Activated CD4-positive, alpha-beta T cell treated with anti-CD3 and anti-CD28 coated beads, Interleukin-2, amount 10 ng/mL, durations not matched to agents 7 days and 5 days (primary cell): ENCODE measurements around the gene EIF5A2. TPM values are rescaled to one million over a fixed set of nuclear protein-coding genes. Genes with fewer than 3 reads are reported as not detected.
"Not testable (repeated sequence)": the region's sequence is repeated elsewhere in the genome, so short reads cannot be mapped to it uniquely, and the experiment has no call there.

ENCODE experiments used
- CTCF ChIA-PET: fragments of 350-600 bp; sonication (Branson Sonifier 250); formaldehyde crosslinking; loops from one replicate; lab custom pipeline; 2021; ENCODE audit warnings: antibody characterized with exemption; lab: Charles Lee
- POLR2A ChIA-PET: fragments of 350-600 bp; sonication (Branson Sonifier 250); formaldehyde crosslinking; loops from one replicate; lab custom pipeline; 2021; ENCODE audit warnings: antibody characterized with exemption; lab: Charles Lee
- DNase-seq: peaks from one replicate; pipeline ENCODE4 v3.0.0-alpha.2; 2020
- H3K27ac Mint-ChIP-seq: one replicate; pipeline ENCODE4 v1.8.0; 2021; ENCODE audit warnings: mild to moderate bottlenecking, moderate library complexity, mixed read lengths
- H3K27me3 Mint-ChIP-seq: one replicate; pipeline ENCODE4 v1.8.0; 2021; ENCODE audit warnings: mixed read lengths
- H3K36me3 Mint-ChIP-seq: one replicate; pipeline ENCODE4 v1.8.0; 2021; ENCODE audit warnings: low read depth, mixed read lengths
- H3K4me1 Mint-ChIP-seq: one replicate; pipeline ENCODE4 v1.8.0; 2021; ENCODE audit warnings: mixed read lengths
- H3K4me3 Mint-ChIP-seq: one replicate; pipeline ENCODE4 v1.8.0; 2021; ENCODE audit warnings: mild to moderate bottlenecking, moderate library complexity, mixed read lengths
- H3K9me3 Mint-ChIP-seq: one replicate; pipeline ENCODE4 v1.8.0; 2021; ENCODE audit warnings: mixed read lengths
- total RNA-seq, 2 experiments: library from RNA; stranded (reverse); gene quantifications; one replicate each; pipeline ENCODE4 v1.2.3, GENCODE V29; 2021

EIF5A2 gene
- 10 to 100 TPM; 10.7 to 12.1 TPM for total RNA-seq

- Mint-ChIP-seq H3K4me1 (peaks cover 34% of the 10 kb centered on the region), H3K9me3 (peaks cover 20% of the 10 kb centered on the region), H3K27me3 (peaks cover 18% of the 10 kb centered on the region), H3K36me3 (peaks cover 5% of the 10 kb centered on the region), H3K27ac (peak within 1 kb of the TSS; percentile 98), H3K4me3 (peak within 1 kb of the TSS; percentile 97)
- CTCF ChIA-PET = interaction anchor here (0.8 to 1.2 kb wide), 3 partner anchors 35 to 38 kb away, joined by 3 read pairs; partner anchors contain the start of gene RPL22L1
- DNase-seq = peak; percentile 98
- POLR2A ChIA-PET = interaction anchor here (0.9 kb wide), 1 partner anchor 39 kb away, joined by 3 read pairs; no protein-coding TSS in a partner anchor
These were observed at the start of gene EIF5A2 for GRCh38 chr3:170908235-170909116. Gene EIF5A2 (minus strand): TSS chr3:170908637. CDS start chr3:170907806, 831 bp downstream.

- Mint-ChIP-seq H3K9me3 (no peaks in the 10 kb centered on the region), H3K27me3 (peaks cover 26% of the 10 kb centered on the region), H3K36me3 (no peaks in the 10 kb centered on the region), H3K4me3 (no peak overlapping the region), H3K27ac (no peak overlapping the region), H3K4me1 (no peaks in the 10 kb centered on the region)
- ChIA-PET CTCF (no interaction called here), POLR2A (no interaction called here)
- no peak for DNase-seq
These were observed 48.2 kb upstream of the EIF5A2 start for GRCh38 chr3:170956647-170957046.

GRCh38 chr3:170953736-170954135 is 45.3 kb upstream of the EIF5A2 start:
- ChIA-PET CTCF (no interaction called here), POLR2A (no interaction called here)
- Mint-ChIP-seq H3K27ac (no peak overlapping the region), H3K27me3 (peaks cover 26% of the 10 kb centered on the region), H3K9me3 (no peaks in the 10 kb centered on the region), H3K36me3 (no peaks in the 10 kb centered on the region), H3K4me1 (no peaks in the 10 kb centered on the region), H3K4me3 (no peak overlapping the region)
- DNase-seq = no peak

GRCh38 chr3:170953229-170953628 is 44.8 kb upstream of the EIF5A2 start:
- peaks cover 25% of the 10 kb centered on the region for H3K27me3 Mint-ChIP-seq
- H3K9me3 Mint-ChIP-seq = no peaks in the 10 kb centered on the region
- ChIA-PET CTCF (no interaction called here), POLR2A (no interaction called here)
- no peak for DNase-seq
- no peak overlapping the region for H3K27ac Mint-ChIP-seq
- no peaks in the 10 kb centered on the region for H3K4me1 Mint-ChIP-seq
- no peaks in the 10 kb centered on the region for H3K36me3 Mint-ChIP-seq
- H3K4me3 Mint-ChIP-seq = no peak overlapping the region

GRCh38 chr3:170949211-170949610 is 40.8 kb upstream of the EIF5A2 start:
- POLR2A ChIA-PET = no interaction called here
- no peaks in the 10 kb centered on the region for H3K36me3 Mint-ChIP-seq
- H3K27me3 Mint-ChIP-seq = peaks cover 11% of the 10 kb centered on the region
- H3K27ac Mint-ChIP-seq = no peak overlapping the region
- DNase-seq = no peak
- no peaks in the 10 kb centered on the region for H3K4me1 Mint-ChIP-seq
- no peak overlapping the region for H3K4me3 Mint-ChIP-seq
- CTCF ChIA-PET = no interaction called here
- no peaks in the 10 kb centered on the region for H3K9me3 Mint-ChIP-seq

GRCh38 chr3:170947018-170947769 is 38.8 kb upstream of the EIF5A2 start:
- CTCF ChIA-PET = no interaction called here
- no peaks in the 10 kb centered on the region for H3K4me1 Mint-ChIP-seq

GRCh38 chr3:170942011-170942410 is 33.6 kb upstream of the EIF5A2 start:
- CTCF ChIA-PET = interaction anchor here (0.7 to 1.0 kb wide), 2 partner anchors 25 to 1390 kb away, joined by 3 to 4 read pairs; no protein-coding TSS in a partner anchor
- Mint-ChIP-seq H3K4me1 (no peaks in the 10 kb centered on the region), H3K27ac (no peak overlapping the region), H3K4me3 (no peak overlapping the region), H3K36me3 (no peaks in the 10 kb centered on the region), H3K9me3 (peaks cover 9% of the 10 kb centered on the region), H3K27me3 (peaks cover 15% of the 10 kb centered on the region)
- DNase-seq = no peak
- POLR2A ChIA-PET = no interaction called here

More at GRCh38 chr3:170947018-170947769, 38.8 kb upstream of the EIF5A2 start:
- Mint-ChIP-seq H3K36me3 (no peaks in the 10 kb centered on the region), H3K27ac (no peak overlapping the region), H3K9me3 (no peaks in the 10 kb centered on the region), H3K27me3 (peaks cover 13% of the 10 kb centered on the region), H3K4me3 (no peak overlapping the region)
- POLR2A ChIA-PET = no interaction called here
- no peak for DNase-seq

GRCh38 chr3:170941551-170941950 is 33.1 kb upstream of the EIF5A2 start:
- Mint-ChIP-seq H3K36me3 (no peaks in the 10 kb centered on the region), H3K4me3 (no peak overlapping the region), H3K4me1 (no peaks in the 10 kb centered on the region), H3K27ac (no peak overlapping the region), H3K27me3 (peaks cover 15% of the 10 kb centered on the region), H3K9me3 (peaks cover 9% of the 10 kb centered on the region)
- POLR2A ChIA-PET = no interaction called here
- CTCF ChIA-PET = interaction anchor here (0.7 to 1.0 kb wide), 2 partner anchors 26 to 1391 kb away, joined by 3 to 4 read pairs; no protein-coding TSS in a partner anchor
- no peak for DNase-seq

GRCh38 chr3:170933039-170933438 is 24.6 kb upstream of the EIF5A2 start:
- H3K36me3 Mint-ChIP-seq, CTCF ChIA-PET, POLR2A ChIA-PET, H3K27ac Mint-ChIP-seq, H3K9me3 Mint-ChIP-seq, H3K4me3 Mint-ChIP-seq, DNase-seq, H3K4me1 Mint-ChIP-seq: not testable (repeated sequence)
- H3K27me3 Mint-ChIP-seq = peaks cover 29% of the 10 kb centered on the region

GRCh38 chr3:170923553-170923952 is 15.1 kb upstream of the EIF5A2 start:
- H3K27ac Mint-ChIP-seq, H3K9me3 Mint-ChIP-seq, POLR2A ChIA-PET, H3K4me3 Mint-ChIP-seq, DNase-seq, H3K36me3 Mint-ChIP-seq, H3K4me1 Mint-ChIP-seq, CTCF ChIA-PET: not testable (repeated sequence)
- peaks cover 19% of the 10 kb centered on the region for H3K27me3 Mint-ChIP-seq

GRCh38 chr3:170918715-170919114 is 10.3 kb upstream of the EIF5A2 start:
- peaks cover 19% of the 10 kb centered on the region for H3K9me3 Mint-ChIP-seq
- POLR2A ChIA-PET = no interaction called here
- no peaks in the 10 kb centered on the region for H3K36me3 Mint-ChIP-seq
- H3K27ac Mint-ChIP-seq = no peak overlapping the region
- CTCF ChIA-PET = interaction anchor here (1.2 kb wide), 1 partner anchor 9 kb away, joined by 4 read pairs; no protein-coding TSS in a partner anchor
- no peaks in the 10 kb centered on the region for H3K4me1 Mint-ChIP-seq
- no peak overlapping the region for H3K4me3 Mint-ChIP-seq
- H3K27me3 Mint-ChIP-seq = peaks cover 23% of the 10 kb centered on the region
- no peak for DNase-seq

GRCh38 chr3:170914690-170915089 is 6.3 kb upstream of the EIF5A2 start:
- POLR2A ChIA-PET = no interaction called here
- Mint-ChIP-seq H3K4me1 (no peaks in the 10 kb centered on the region), H3K27ac (no peak overlapping the region), H3K4me3 (no peak overlapping the region), H3K9me3 (peaks cover 26% of the 10 kb centered on the region), H3K36me3 (no peaks in the 10 kb centered on the region), H3K27me3 (peaks cover 23% of the 10 kb centered on the region)
- CTCF ChIA-PET = interaction anchor here (1.1 kb wide), 1 partner anchor 8 kb away, joined by 6 read pairs; no protein-coding TSS in a partner anchor
- DNase-seq = no peak
